Activated T-helper 1 cell treated with anti-CD3 and anti-CD28 coated beads, Interleukin-12 subunit alpha, Interleukin-12 subunit beta, Interleukin-2, Interleukin-4 antibody, amounts not matched to agents 30 ng/mL and 10 ng/mL and 1 ng/mL, durations not matched to agents 14 hours and 24 hours and 36 hours (primary cell): ENCODE results near the gene EVX2. TPM values are rescaled to one million over a fixed set of nuclear protein-coding genes. Genes with fewer than 3 reads are reported as not detected.

ENCODE experiments used
- DNase-seq: peaks from one replicate; pipeline ENCODE4 v3.0.0; 2021; ENCODE audit warnings: low spot score
- H3K27ac Mint-ChIP-seq: one replicate; pipeline ENCODE4 v1.8.0; 2021; ENCODE audit warnings: mild to moderate bottlenecking, mixed read lengths
- H3K27me3 Mint-ChIP-seq: one replicate; pipeline ENCODE4 v1.8.0; 2022; ENCODE audit warnings: mild to moderate bottlenecking, moderate library complexity, mixed read lengths; ENCODE audit not compliant: insufficient read depth
- H3K36me3 Mint-ChIP-seq: one replicate; pipeline ENCODE4 v1.8.0; 2021; ENCODE audit warnings: low read depth, mixed read lengths
- H3K4me1 Mint-ChIP-seq: one replicate; pipeline ENCODE4 v1.8.0; 2021; ENCODE audit warnings: low read depth, mixed read lengths
- H3K4me3 Mint-ChIP-seq: one replicate; pipeline ENCODE4 v1.8.0; 2021; ENCODE audit warnings: mild to moderate bottlenecking, moderate library complexity, mixed read lengths
- H3K9me3 Mint-ChIP-seq: one replicate; pipeline ENCODE4 v1.8.0; 2021; ENCODE audit warnings: mixed read lengths
- intact Hi-C: fragments of 100-400 bp; cut with micrococcal nuclease; formaldehyde crosslinking; loops from one replicate; pipeline ENCODE4 v1.15.1; 2024
- total RNA-seq: library from RNA; stranded (reverse); gene quantifications from 2 replicates; pipeline ENCODE4 v1.2.3, GENCODE V29; 2022

The EVX2 gene
- total RNA-seq, 1 donor from 2014 or later: not detected

GRCh38 chr2:176118601-176119339, 35.0 kb upstream of the EVX2 start:
- Mint-ChIP-seq H3K4me1 (peaks cover 12% of the 10 kb centered on the region), H3K4me3 (peak overlapping the region; percentile 44), H3K9me3 (peaks cover 7% of the 10 kb centered on the region), H3K27me3 (peaks cover 73% of the 10 kb centered on the region), H3K27ac (peak overlapping the region; percentile 23), H3K36me3 (peaks cover 8% of the 10 kb centered on the region)
- intact Hi-C loops: loop anchor here (10.0 kb wide), 1 partner anchor 46 kb away; no protein-coding TSS in a partner anchor
- no peak for DNase-seq

GRCh38 chr2:176117823-176118371, 34.1 kb upstream of the EVX2 start:
- peaks cover 8% of the 10 kb centered on the region for H3K36me3 Mint-ChIP-seq
- no peak overlapping the region for H3K4me3 Mint-ChIP-seq
- DNase-seq: no peak
- intact Hi-C loops: loop anchor here (10.0 kb wide), 1 partner anchor 47 kb away; no protein-coding TSS in a partner anchor
- H3K27me3 Mint-ChIP-seq: peaks cover 75% of the 10 kb centered on the region
- H3K27ac Mint-ChIP-seq: no peak overlapping the region
- peaks cover 9% of the 10 kb centered on the region for H3K4me1 Mint-ChIP-seq
- peaks cover 7% of the 10 kb centered on the region for H3K9me3 Mint-ChIP-seq

- peaks cover 79% of the 10 kb centered on the region for H3K27me3 Mint-ChIP-seq
- H3K4me3 Mint-ChIP-seq: no peak overlapping the region
- peaks cover 8% of the 10 kb centered on the region for H3K36me3 Mint-ChIP-seq
These were observed 33.5 kb upstream of the EVX2 start for GRCh38 chr2:176117162-176117822.

GRCh38 chr2:176115883-176116813, 32.4 kb upstream of the EVX2 start, which contains the start of gene HOXD10:
TSS of gene HOXD10 (plus strand) at chr2:176116778. CDS start at chr2:176116834, 56 bp downstream.
- intact Hi-C loops: loop anchor here (10.0 kb wide), 1 partner anchor 49 kb away; no protein-coding TSS in a partner anchor

More at GRCh38 chr2:176117162-176117822, 33.5 kb upstream of the EVX2 start:
- no peak for DNase-seq
- Mint-ChIP-seq H3K4me1 (peaks cover 9% of the 10 kb centered on the region), H3K9me3 (peaks cover 7% of the 10 kb centered on the region), H3K27ac (no peak overlapping the region)
- intact Hi-C loops: loop anchor here (10.0 kb wide), 1 partner anchor 48 kb away; no protein-coding TSS in a partner anchor

DNA sequence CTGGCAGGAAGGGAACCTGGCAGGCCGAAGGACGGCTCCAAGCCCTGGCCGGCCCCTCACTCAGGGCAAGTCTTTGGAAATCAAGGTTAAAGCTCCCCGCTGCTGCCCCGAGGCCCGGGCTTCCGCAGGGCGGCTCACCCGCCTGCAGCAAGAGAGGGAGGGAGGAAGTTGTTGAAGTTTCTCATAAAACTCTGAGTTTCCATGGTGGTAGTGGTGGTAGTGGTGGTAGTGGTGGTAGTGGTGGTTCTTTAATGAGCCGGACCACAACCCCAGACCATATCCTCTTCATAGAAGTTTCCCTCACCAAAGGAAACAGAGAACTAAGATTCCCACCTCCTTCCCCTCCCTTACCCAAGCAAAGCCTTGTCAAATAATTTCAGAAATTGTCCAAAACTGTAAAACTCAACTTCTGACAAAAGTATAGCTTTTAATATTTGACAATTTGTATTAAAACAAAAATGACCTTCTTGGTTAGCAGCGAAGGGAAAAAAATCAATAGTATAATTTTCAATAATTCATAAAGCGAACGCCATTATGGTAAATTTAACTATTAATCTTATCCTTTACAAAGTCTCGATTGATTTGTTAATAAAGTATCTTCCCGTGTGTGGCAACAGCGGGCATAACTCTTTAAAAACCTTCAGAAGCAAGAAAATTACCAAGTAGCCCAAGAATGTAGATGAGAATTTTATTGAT, 31.3 kb upstream of the EVX2 start:
- Mint-ChIP-seq H3K36me3 (peaks cover 8% of the 10 kb centered on the region), H3K4me3 (no peak overlapping the region), H3K27ac (no peak overlapping the region), H3K27me3 (peaks cover 81% of the 10 kb centered on the region), H3K9me3 (peaks cover 7% of the 10 kb centered on the region), H3K4me1 (peaks cover 9% of the 10 kb centered on the region)
- no peak for DNase-seq
- intact Hi-C loops: loop anchor here (10.0 kb wide), 1 partner anchor 50 kb away; no protein-coding TSS in a partner anchor

More at GRCh38 chr2:176115883-176116813, 32.4 kb upstream of the EVX2 start, which contains the start of gene HOXD10:
- H3K27ac Mint-ChIP-seq: no peak within 1 kb of the TSS
- no peak within 1 kb of the TSS for H3K4me3 Mint-ChIP-seq
- no peak for DNase-seq
- H3K27me3 Mint-ChIP-seq: peaks cover 85% of the 10 kb centered on the region
- H3K36me3 Mint-ChIP-seq: peaks cover 8% of the 10 kb centered on the region
- peaks cover 7% of the 10 kb centered on the region for H3K9me3 Mint-ChIP-seq
- H3K4me1 Mint-ChIP-seq: peaks cover 9% of the 10 kb centered on the region

- peaks cover 8% of the 10 kb centered on the region for H3K36me3 Mint-ChIP-seq
- DNase-seq: no peak
- H3K4me1 Mint-ChIP-seq: peaks cover 9% of the 10 kb centered on the region
- peaks cover 83% of the 10 kb centered on the region for H3K27me3 Mint-ChIP-seq
- H3K4me3 Mint-ChIP-seq: no peak overlapping the region
- H3K27ac Mint-ChIP-seq: no peak overlapping the region
- H3K9me3 Mint-ChIP-seq: peaks cover 7% of the 10 kb centered on the region
- intact Hi-C loops: loop anchor here (10.0 kb wide), 1 partner anchor 50 kb away; no protein-coding TSS in a partner anchor
These were observed 30.6 kb upstream of the EVX2 start for GRCh38 chr2:176114120-176114929.

DNA sequence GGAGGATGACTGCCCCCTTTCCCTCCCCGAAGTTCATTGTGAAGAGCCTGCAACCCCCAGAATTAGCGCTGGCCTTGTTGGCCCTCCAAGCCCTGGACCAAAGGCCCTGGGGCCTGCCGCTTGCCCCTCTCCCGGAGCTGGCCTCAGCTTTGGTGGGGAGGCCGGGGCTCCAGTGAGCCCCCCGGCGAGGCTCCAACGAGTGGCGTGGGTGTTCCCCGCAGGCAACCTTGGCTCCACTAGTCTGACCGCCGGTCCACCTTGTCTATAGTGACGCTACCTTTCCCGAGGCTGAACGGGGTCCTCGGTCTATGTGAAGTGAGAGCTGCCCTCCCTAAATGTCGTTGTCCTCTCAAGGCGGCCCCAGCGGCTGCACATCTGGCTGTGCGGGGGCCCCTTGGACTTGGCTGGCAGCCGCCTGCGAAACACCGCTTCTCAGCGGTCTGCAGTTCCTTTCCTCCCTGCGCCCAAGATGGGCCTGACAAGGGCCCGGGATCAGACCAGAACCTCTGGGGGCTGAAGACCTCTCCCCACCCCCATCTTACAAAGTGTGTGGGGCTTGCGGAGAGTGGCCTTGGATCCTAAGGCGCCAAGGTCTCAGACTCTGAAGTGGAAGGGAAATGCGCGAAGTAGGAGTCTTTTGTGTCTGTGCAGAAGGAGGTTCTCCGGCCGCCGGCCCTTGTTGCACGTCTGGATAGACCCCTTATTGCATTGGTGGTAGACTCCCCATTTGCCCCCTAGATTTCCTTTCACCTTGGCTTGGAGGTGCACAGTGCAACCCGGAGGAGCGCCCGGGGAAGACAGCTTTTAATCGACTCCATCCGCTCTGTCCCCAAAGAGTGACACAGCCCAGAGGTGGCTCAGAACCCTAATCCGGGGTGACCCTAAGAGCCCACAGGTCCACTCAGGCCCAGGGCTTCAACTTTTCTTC, 28.9 kb upstream of the EVX2 start:
- Mint-ChIP-seq H3K4me1 (no peaks in the 10 kb centered on the region), H3K27me3 (peaks cover 74% of the 10 kb centered on the region), H3K36me3 (peaks cover 3% of the 10 kb centered on the region), H3K9me3 (peaks cover 3% of the 10 kb centered on the region), H3K4me3 (no peak overlapping the region), H3K27ac (no peak overlapping the region)
- DNase-seq: no peak
- intact Hi-C loops: loop anchor here (10.0 kb wide), 1 partner anchor 52 kb away; no protein-coding TSS in a partner anchor

DNA sequence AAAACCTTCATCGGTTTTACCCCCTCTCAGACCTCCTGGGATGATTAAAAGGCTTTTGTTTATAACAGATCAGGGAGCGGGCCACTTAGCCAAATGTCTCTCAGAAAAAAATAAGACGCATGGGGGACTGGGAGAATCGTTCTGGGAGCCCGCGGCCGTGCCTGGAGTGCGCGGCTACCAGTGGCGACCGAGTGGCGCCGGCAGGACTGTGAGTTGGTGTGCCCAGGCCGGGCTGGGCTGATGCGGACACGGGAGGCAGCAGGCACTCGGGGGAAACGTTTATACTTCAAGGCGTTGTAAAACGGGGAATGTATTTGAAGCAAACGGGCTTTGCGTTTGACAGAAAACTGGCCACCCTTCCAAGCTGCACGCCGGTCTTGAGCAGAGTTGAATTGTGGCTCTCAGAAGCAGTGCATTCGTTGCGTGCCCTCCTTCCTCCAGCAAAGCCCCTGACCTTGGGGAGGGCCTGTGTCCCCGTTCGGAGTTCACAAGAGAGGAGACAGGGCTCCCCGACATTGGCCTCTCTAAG, 28.1 kb upstream of the EVX2 start:
- peaks cover 2% of the 10 kb centered on the region for H3K9me3 Mint-ChIP-seq
- peaks cover 71% of the 10 kb centered on the region for H3K27me3 Mint-ChIP-seq
- intact Hi-C loops: loop anchor here (2.0 to 10.0 kb wide), 3 partner anchors 19 to 53 kb away; no protein-coding TSS in a partner anchor
- H3K4me1 Mint-ChIP-seq: no peaks in the 10 kb centered on the region
- H3K36me3 Mint-ChIP-seq: peaks cover 3% of the 10 kb centered on the region
- no peak for DNase-seq
- H3K4me3 Mint-ChIP-seq: no peak overlapping the region
- no peak overlapping the region for H3K27ac Mint-ChIP-seq

- DNase-seq: no peak
- intact Hi-C loops: loop anchor here (2.0 to 10.0 kb wide), 3 partner anchors 20 to 54 kb away; no protein-coding TSS in a partner anchor
- Mint-ChIP-seq H3K27ac (peak overlapping the region; percentile 68), H3K4me3 (no peak overlapping the region), H3K36me3 (peaks cover 1% of the 10 kb centered on the region), H3K4me1 (peaks cover 2% of the 10 kb centered on the region), H3K9me3 (no peaks in the 10 kb centered on the region), H3K27me3 (peaks cover 68% of the 10 kb centered on the region)
These were observed 27.5 kb upstream of the EVX2 start for GRCh38 chr2:176111309-176111663.
